CD4-positive, alpha-beta T cell treated with Interleukin-12 subunit alpha and Interleukin-12 subunit beta, for 1 hour (primary cell): Measurements from ENCODE around the gene CACNA1S.

Experiments
- DNase-seq: peaks from one replicate; pipeline ENCODE4 v3.0.0-alpha.2; 2020

Gene CACNA1S

DNA sequence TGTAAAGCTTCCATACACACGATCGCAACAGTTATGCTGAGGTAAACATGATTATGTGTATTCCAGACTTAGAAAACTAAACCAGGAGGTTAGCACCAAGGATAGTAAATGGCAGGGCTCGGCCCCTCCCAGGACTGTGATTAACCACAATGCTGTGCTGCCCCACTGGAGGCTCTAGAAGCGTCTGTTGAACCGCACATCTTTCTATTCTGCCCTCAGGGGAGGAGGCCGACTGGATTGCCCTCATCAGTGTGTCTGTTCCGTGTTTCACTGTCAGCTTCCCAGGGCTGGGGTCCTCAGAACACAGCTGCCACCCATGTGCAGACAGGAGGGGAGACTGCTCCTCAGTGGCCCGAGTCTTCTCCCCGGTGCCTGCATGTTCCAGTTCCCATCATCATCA is 27.5 kb upstream of the CACNA1S start:
- DNase-seq, result no peak

DNA sequence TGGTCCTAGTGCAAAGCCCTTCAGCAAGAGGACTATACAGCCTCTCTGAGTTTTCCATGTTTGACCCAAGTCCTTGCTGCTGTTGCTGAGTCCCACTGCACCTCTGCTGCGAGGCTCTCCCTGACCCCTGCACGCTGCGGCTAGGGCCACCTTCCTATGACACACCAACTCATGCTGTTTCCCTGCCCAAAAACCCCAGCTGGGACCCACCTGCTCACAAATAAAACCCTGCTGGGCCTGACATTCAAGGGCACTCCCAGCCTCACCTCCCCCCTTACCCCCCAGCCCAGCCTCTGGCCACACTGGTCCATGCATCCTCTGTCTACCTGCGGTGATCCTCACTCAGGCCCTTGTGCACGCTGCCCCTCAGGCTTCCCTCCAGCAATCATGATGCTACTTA is 27.1 kb upstream of the CACNA1S start:
- no peak for DNase-seq

DNA sequence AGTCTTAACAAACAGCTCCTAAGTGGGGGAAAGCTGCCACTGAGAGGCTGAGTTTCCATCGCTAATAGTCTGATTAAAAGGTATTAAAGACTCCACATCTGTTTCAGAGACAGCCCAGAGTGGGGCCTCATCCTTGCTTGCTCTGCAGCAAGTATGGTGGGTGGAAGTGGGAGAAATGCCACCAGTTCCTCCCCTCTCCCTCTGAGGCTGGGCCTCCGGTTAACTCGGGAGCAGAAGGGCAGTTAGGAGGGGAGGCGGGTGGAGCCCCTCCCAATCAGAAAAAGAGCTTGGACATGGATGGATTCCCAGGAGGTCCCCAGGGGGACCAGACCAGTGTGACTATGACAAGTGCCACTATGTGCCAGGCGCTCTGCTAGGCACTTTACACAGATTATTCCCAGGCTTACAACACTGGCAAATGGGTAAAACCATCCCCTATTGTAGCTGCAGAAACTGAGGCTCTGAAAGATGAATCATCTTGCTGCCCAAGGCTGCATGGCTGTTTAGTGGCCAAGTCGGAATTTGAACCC is 26.1 kb upstream of the CACNA1S start:
- DNase-seq, result no peak

DNA sequence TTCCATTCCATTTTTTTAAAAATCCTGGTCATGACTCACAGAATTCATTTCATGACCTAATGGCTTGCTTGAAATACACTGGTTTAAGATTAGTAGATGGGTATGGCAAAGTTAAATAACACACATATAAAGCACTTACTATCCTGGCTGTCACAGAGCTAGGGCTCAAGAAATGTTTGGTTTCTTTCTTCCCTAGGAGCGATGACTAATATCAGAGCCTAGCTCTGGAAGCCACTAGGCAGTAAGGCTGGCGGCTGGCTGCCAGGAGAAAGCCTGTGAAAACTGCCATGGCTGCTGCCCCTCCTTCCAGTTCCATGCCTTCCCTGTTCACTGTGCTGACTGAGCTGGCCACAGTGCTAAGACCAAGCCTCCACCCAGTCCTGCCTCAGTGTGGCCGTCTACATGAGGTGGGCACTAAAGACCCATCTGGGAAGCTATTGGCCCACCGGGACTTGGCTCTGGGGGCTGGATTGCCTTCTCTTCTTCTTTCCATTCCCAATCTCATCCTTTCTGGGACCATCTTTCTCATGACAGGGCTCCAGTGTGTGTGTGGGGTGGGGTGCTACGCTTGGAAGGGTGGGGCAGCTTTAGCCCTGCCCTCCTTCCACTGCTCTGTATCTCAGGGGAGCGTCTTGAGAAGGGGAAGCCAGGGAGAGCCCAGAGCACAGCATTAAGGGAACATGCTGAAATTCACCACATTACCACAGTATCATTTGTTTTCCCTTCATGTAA is 25.5 kb upstream of the CACNA1S start:
- DNase-seq, result no peak

DNA sequence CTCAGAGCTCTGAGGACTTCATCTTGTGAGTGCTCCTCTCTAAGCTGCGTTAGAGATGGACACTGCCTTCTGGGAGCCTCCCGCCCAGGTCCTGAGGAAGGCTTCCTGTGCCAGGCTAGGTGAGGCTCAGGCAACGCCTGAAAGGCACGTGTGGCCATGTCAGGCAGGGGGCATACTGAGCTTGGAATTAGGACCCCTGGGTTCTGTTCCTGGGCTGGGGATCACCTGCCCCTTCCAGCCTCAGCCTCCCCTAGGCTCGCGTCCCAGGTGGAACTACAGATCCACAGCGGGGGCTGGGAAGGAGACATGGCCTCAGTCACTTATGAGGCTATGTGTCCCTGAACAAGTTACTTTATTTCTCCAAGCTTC is 24.8 kb upstream of the CACNA1S start:
- no peak for DNase-seq

DNA sequence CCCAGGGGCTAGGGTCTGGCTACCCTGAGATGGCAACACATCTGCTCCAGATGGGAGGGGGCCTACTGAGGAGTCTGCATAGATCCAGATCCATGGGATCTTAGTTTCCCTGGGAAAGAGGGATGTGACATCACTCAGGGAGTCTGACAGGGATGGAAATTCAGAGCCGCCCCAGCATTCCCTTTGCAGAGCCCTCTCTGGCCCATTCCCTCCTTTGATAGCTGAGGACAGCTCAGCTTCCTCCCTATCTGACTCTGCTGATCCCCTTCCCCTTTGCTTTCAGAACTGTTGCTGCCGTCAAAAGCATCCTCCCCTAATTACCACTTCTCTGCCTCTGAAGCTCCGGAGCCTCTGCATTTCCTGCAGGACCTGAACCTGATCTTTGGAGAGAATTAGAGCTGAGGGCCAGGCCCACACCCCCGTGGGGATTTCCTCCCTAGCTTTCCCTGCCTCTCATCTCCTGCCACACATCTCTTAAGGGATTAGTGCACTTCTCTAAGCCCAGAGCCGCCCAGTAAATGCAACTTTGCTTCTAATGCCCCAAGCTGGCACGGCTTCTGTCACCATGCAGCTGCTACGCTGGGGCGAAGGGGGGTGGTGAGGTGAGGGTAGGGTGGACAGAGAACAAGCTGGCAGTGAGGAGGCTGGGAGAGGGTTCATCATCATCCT is 24.3 kb upstream of the CACNA1S start:
- DNase-seq, result no peak

DNA sequence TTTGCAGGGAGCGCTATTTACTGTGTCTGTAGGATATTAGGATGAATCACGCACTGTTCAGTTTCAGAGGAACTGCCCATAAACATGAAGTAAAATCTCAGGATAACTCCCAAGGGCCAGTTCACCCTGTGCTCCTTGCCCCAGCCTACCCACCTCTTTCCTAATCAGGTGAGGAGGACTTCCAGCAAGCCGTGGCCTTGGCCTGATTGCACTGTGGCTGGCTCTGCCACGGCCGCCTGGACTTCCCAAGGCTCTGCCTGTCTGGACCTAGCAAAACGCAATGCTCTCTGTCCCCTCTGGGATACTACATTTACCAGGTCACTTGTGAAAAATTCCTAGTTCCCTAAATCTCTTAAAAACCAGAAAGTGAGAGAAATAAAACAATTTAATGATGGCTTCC is 22.2 kb upstream of the CACNA1S start:
- no peak for DNase-seq

DNA sequence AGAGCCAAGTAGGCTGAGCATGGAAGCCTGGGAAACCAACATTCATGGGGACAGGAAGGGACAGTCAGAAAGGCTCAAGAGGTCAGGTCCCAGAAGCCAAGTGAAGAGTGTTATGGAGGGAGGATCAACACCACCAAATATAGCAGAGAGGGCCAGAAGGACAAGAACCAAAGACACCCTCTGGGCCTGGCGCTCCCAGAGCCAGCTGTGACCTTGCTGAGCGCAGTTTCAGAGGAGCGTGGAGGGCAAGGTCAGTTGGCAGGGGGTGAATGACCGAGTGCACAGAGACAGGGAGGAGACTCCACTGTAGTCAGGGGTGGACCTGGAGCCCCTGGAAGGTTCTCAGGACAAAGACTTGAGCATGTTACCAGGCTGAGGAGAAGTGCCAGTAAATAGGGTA is 19.2 kb upstream of the CACNA1S start:
- no peak for DNase-seq

DNA sequence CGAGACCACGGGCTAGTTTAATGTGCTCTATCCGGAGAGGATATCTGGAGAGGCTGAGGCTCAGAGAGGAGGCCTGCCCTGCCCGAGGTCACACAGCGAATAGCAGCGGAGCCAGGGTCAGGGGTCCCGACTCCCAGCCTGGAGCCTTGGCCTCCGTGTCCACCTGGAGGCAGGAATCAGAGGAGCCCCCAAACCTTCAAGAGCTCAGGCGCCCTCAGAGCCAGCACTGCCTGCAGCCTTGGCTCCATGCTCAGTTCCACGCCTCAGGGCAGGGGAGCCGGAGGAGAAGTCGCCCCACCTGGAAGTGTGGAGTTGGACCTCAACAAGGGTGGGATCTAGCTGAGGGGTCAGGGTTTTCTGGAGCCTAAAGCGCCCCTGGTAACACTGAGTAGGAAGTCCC is 16.7 kb upstream of the CACNA1S start:
- DNase-seq, result no peak

DNA sequence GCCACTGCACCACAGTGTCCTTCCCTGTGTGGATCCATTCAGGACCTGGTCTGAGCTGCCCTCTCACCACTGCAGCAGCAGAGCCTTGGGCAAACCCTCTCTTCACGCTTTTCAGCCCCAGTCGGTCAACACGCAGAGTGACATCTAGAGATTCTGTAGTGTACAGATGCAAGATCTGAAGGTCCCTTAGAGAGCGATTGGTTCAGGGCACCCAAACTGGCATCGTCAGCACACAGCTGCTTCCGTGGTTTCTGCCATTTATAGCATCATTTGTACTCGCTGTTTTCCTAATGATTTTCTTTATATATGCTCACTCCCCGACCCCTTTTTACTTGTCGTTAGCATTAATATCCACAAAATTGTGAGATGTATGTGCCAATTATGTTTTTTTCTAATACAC is 16.2 kb upstream of the CACNA1S start:
- no peak for DNase-seq

DNA sequence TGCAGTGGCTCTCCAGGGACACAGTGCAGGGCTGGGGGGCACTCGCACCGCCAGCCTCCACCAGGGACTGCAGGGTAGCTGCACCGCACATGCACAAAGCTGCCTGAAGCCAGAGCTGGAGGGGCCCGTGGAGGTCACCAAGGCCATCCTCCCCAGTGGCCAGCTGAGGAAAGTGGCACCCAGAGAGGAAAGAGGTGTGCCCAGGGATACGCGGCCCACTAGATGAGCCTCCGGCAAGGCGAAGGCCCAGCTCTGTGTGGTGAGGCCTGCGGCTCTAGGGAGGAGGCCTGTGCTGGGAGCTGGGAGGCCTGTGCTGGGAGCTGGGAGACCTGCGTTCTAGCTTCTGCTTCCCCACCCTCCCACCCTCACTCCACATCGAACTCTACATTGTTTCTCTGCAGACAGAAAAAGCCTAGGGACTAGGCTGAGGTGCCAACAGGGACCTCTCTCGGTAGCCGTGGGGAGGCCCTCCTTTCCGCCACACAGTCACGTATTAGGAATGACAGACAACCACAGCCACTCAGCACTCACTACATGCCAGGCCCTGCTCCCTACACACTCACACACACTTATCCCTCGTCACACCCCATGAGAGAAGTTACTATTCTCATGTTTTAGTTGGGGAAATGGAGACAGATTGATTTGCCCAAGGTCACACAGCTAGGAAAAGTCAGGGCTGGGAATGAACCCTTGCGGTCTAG is 15.7 kb upstream of the CACNA1S start:
- no peak for DNase-seq

DNA sequence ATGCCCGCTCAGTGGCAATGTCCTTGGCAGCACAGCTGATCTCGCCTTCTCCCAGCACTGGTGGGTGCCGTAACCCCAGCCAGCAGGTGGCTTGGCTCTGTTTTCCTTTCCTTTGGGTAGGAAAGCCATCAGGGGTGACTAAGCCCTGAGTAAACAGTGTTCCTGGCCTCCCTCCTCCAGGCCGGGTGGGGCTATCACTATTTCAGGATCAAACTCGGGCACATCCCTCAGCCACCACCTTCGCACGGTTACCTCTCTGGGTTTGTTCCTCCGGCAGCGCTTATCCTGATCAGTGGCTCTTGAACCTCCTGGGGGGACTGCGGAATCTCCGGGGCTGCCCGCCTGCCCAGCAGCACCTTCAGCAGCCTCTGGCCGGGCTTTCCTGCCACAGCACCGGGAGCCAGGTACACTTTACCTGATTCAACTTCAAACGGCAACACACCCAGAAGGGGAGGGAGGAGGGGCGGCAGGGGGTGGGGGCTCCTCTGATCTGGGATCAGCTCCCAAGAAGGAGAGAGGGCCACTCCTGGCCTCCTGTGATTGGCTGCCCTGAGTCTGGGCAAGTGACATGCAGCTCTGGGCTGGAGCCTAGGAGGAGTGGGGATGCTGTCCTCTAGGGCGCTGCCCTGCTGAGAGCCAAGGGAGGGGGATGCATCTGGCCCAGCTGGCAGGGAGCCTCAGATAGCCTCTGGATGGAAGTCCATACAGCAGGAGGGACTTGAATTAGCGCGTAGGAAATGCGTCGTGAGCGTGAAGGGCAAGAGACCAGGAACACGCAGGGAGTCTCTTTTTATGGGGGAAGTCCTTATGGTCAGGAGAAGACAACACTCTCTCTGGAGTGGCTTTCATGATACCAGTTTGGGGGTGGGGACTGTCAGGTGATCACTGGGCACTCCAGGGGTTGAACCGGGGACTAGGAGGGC is 14.9 kb upstream of the CACNA1S start, which contains the start of gene ASCL5:
TSS of gene ASCL5 (minus strand) at position 353 of the 923 bp plus-strand sequence. CDS start 11,812 bp downstream, outside the sequence.
- DNase-seq, result no peak

DNA sequence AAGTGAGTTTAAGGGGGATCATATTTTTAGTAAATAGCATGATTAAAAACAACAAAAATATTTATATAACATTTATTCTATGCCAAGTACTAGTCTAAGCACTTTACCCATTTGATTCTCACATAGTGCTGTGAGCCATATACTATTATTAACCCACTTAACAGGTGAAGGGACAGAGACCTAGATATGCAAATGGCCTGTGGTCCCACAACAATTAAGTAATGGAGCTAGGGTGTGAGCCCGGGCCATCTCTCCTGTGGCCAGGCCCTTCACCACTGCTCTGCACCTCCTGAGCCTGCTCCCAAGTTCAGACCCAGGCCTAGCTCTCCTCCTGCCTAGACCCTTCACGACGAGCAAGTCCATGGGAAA is 14.2 kb upstream of the CACNA1S start:
- DNase-seq, result no peak

DNA sequence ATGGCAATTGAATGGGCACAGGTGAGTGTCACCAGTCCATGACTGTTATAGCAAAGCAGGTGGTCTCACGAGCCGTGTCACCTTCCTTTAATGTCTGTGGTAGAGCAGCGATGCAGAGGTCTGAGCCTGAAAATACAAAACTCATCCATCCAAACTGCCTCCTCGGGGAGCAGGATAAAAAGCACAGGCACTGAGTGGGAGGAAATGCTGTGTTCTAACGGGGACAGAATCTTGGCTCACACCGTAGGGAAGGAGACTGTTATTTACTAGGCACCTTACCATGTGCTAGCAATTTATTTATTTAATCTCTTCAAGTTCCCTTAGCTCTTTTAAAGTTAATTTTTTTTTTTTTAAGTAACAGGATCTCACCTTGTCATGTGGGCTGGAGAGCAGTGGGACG is 13.6 kb upstream of the CACNA1S start:
- no peak for DNase-seq

DNA sequence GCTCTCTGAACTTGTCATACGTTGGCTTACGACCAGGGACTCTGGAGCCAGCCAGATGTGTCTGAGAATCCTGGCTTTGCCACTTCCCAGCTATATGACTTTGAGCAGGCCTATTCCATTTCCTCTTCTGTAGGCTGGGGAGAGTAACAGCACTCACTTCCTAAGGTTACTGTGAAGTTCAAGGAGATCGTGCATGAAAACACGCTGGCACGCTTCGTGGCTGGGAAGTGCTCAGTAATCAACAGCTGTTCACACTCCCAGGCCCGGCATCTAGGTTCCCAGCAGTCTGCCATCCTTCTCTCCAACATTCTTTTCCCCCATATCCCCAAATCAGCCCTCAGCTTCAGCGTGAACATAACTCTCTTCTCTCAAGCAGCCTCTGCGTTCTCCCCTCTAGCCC is 12.8 kb upstream of the CACNA1S start:
- no peak for DNase-seq

DNA sequence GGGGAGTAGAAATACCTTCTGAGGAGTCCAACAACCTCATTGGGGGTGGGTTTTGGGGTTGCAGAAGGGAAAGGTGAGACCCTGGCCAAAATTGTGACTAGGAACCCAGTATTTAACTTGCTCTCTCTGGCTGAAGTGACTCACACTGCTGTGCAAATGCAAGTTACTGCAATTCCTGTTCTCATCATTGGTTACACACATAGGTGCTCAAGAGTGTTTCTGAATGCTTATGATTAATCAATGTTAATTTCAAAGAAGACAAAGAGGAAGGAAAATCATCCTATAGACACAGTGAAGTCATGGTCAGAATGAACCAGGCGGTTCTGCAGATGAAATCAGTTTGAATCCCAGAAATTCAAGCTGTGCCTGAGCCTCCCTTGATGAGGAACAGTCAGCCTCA is 11.6 kb upstream of the CACNA1S start:
- DNase-seq, result no peak

DNA sequence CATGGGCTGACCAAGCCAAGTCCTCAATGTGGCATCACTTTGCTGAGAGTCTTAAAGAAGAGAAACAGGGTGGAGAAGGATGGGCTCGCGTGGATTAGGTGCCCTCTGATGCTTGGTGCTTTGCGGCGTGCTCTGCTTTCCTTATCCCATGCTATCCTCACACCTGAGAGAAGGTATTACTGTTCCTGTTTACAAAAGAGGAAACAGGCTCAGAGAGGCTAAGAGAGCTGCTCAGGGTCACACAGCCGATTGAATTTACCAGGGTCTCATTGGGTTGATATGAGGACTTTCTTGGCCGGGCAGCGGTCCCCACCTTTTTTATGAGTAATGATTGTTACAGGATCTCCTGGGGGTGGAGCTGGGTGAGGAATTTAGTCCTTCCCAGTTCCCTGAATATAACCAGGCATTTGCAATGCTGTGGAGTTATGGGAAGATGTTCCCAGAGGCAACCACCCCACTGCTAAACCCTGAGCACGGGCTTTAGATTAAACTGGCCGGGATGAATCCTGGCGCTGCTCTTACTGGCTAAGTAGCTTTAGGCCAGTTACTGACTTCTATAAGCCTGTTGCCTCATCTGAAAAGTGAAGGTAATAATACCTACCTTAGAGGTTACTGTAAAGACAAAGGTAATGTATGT is 10.2 kb upstream of the CACNA1S start:
- DNase-seq, result no peak

DNA sequence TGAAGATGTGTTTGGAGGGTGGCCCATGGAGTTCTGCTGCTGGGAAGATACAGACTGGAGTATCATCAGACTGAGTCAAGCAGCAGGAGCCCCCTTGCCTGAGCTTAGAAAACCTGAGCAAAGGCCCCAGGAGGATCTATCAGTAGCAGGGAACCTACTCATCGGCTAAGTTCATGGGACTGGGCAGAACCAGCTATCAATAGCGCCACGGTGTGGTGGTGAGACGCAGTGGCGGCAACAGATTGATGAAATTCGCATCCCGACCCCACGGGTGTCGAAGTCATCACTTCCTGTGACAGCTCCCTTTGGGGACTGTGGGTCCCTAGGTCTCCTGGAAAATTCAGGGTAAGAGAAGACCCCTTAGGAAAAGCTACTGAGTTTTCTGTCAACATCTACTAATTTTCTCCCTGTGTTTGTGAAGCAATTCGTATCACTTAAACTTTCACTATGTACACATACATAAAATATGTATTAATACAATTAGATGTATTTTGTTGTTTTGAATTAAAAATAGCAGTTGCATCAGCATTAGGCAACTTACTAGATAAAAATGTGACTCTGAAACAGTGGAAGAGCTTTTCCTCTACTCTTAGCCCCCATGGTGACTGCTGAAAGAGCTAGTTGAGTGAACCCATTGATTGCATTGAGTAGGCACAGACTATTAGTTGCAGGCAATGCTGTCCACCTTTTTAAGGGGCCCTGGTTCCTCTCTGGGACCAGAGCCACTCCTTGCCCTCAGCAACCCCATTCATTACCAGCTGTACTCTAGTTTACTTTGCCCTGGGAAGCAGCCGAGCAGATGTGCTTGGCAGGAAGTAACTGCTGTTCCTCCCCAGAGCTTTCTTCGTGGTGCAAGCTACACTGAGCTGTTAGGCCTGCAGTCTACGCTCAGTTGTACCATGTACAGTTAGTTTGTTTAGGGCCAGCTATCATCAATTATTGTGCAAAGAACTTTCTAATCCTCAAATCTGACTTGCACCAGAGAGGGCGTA is 7.3 kb upstream of the CACNA1S start:
- peak; percentile 56 for DNase-seq

DNA sequence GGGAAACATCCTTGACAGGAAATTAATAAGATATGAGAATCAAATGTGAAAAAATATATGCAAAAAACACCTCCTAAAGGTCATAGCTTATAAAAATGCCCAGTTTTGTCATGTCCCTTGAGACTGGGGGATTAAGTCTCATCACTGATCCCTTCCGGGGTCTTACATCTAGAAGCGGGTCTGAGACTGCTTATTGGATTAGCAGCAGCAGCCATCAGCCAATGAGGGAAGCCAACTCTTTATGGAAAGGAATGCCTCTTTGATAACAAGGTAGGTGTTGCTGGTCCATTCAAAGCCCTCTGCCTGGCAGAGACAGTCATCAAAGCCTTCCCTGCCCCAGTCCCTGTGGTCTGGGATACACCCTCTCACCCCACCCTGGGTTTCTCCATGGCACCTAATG is 3.9 kb upstream of the CACNA1S start:
- no peak for DNase-seq

DNA sequence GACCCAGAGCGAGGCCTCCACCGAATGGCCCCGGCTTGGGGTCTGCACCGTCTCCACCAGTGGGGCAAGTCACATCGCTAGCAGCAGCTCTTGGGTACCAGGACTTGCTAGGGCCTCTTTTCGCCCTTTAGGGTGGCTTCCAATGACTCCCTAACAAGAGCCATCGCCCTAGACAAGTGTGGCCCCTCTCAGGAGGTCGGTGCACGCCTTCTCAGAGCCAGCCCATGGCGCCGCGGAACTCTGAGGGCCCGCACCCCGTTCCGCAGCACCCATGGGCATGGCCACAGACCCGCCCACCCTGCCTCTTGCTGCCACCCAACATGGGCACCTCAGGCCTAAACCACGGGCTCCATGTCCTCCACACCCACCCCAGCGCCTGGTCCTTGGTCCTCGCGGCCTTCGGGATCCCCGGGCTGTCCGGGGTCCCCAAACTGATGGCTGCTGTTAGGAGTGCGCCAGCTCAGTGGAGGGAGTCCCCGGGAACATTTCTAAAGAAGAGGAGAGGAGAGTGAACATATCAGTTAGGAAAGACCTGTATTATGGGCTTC is 3.2 kb upstream of the CACNA1S start:
- DNase-seq, result no peak
